ENCODE data around the gene CTNNA2.

- TF ChIP-seq CTCF (IDR thresholded peaks at IDR 0.05) (no peak), POLR2A (IDR thresholded peaks at IDR 0.05) (no peak), POLR2AphosphoS5 (IDR thresholded peaks at IDR 0.05; ENCODE audit: insufficient read depth in 1 of 2, low read depth in 1 of 2) (no peak)
Measured at GRCh38 chr2:79977792-79978191, 464.9 kb downstream of the CTNNA2 start.

All from vagina (tissue), 2 donors.